GM18517 (cell line): ENCODE measurements around the gene FMC1.
"Not testable (repeated sequence)": the region's sequence is repeated elsewhere in the genome, so short reads cannot be mapped to it uniquely, and the experiment has no call there.

Source experiments
- ATAC-seq: cut with Tn5 transposase; IDR thresholded peaks from one replicate; pipeline ENCODE4 v1.9.1; 2021; ENCODE audit warnings: mild to moderate bottlenecking, moderate library complexity; ENCODE audit not compliant: unreplicated experiment

FMC1 gene

GRCh38 chr7:139341058-139341775 lies at the start of gene FMC1:
Gene FMC1, plus strand, starts transcription at chr7:139341337. Its CDS starts 48 bp downstream, at chr7:139341385.
- ATAC-seq, result peak; percentile 44

- ATAC-seq, result no peak
These were observed 48.3 kb upstream of the FMC1 start for GRCh38 chr7:139292821-139293220.

- no peak for ATAC-seq
These were observed 47.6 kb upstream of the FMC1 start for GRCh38 chr7:139293534-139293933.

GRCh38 chr7:139294241-139294640 lies 46.9 kb upstream of the FMC1 start:
- ATAC-seq, result no peak

- ATAC-seq, result no peak
These were observed 46.1 kb upstream of the FMC1 start for GRCh38 chr7:139294951-139295575.

- ATAC-seq, result no peak
These were observed 43.3 kb upstream of the FMC1 start for GRCh38 chr7:139297795-139298194.

GRCh38 chr7:139299296-139299695 lies 41.8 kb upstream of the FMC1 start:
- no peak for ATAC-seq

- no peak for ATAC-seq
These were observed 40.7 kb upstream of the FMC1 start for GRCh38 chr7:139300390-139300789.

GRCh38 chr7:139304517-139304916 lies 36.6 kb upstream of the FMC1 start:
- no peak for ATAC-seq

- ATAC-seq, result no peak
These were observed 23.1 kb upstream of the FMC1 start for GRCh38 chr7:139317939-139318505.

GRCh38 chr7:139321071-139321745 lies 19.9 kb upstream of the FMC1 start:
- ATAC-seq, result no peak

- not testable (repeated sequence) for ATAC-seq
These were observed 16.4 kb upstream of the FMC1 start for GRCh38 chr7:139324709-139325108.

GRCh38 chr7:139328375-139328774 lies 12.8 kb upstream of the FMC1 start:
- no peak for ATAC-seq

- ATAC-seq, result no peak
These were observed 12.0 kb upstream of the FMC1 start for GRCh38 chr7:139329119-139329518.

GRCh38 chr7:139330333-139331030 lies 10.7 kb upstream of the FMC1 start:
- ATAC-seq, result no peak

- no peak for ATAC-seq
These were observed 8.3 kb upstream of the FMC1 start for GRCh38 chr7:139332697-139333359.

GRCh38 chr7:139333443-139333842 lies 7.7 kb upstream of the FMC1 start:
- ATAC-seq, result not testable (repeated sequence)

- no peak for ATAC-seq
These were observed 6.6 kb upstream of the FMC1 start for GRCh38 chr7:139334399-139335150.

- no peak for ATAC-seq
These were observed 2.1 kb upstream of the FMC1 start for GRCh38 chr7:139339025-139339424.

- ATAC-seq, result no peak
These were observed 1.5 kb upstream of the FMC1 start for GRCh38 chr7:139339698-139340036.
